HEK293 (cell line): ENCODE data around the gene PSMF1.

Experiments
- PATZ1 ChIP-seq: fragments of 450-650 bp; formaldehyde crosslinking; IDR thresholded peaks from 2 replicates; pipeline ENCODE4 v1.5.1; 2016; ENCODE audit warnings: missing biosample characterization, missing genetic modification characterization
- ZBTB7A ChIP-seq: fragments of 450-650 bp; formaldehyde crosslinking; IDR thresholded peaks from 2 replicates; pipeline ENCODE4 v1.5.1; 2016; ENCODE audit warnings: low read depth, missing biosample characterization, missing genetic modification characterization
- TF ChIP-seq, protein P1 (sequence below): fragments of 450-650 bp; formaldehyde crosslinking; IDR thresholded peaks from 2 replicates; pipeline ENCODE4 v1.5.1; 2016; ENCODE audit warnings: missing biosample characterization, missing genetic modification characterization

- TF ChIP-seq, protein P1, sequence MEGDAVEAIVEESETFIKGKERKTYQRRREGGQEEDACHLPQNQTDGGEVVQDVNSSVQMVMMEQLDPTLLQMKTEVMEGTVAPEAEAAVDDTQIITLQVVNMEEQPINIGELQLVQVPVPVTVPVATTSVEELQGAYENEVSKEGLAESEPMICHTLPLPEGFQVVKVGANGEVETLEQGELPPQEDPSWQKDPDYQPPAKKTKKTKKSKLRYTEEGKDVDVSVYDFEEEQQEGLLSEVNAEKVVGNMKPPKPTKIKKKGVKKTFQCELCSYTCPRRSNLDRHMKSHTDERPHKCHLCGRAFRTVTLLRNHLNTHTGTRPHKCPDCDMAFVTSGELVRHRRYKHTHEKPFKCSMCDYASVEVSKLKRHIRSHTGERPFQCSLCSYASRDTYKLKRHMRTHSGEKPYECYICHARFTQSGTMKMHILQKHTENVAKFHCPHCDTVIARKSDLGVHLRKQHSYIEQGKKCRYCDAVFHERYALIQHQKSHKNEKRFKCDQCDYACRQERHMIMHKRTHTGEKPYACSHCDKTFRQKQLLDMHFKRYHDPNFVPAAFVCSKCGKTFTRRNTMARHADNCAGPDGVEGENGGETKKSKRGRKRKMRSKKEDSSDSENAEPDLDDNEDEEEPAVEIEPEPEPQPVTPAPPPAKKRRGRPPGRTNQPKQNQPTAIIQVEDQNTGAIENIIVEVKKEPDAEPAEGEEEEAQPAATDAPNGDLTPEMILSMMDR, result no peak
- TF ChIP-seq ZBTB7A (no peak), PATZ1 (tag by site-specific recombination) (no peak)
Observed at GRCh38 chr20:1178623-1179022, 60.2 kb downstream of the PSMF1 start.
